Neuronal stem cell (in vitro differentiated cells): ENCODE data around the gene HGFAC.
A peak's percentile ranks its signal among the peaks of the same experiment; 100 is the strongest.

ENCODE experiments used
- DNase-seq: peaks from one replicate; pipeline ENCODE4 v3.0.0-alpha.2; 2013; ENCODE audit warnings: low spot score
- H2AFZ ChIP-seq: one replicate; pipeline ENCODE4 v1.6.1; 2013; ENCODE audit warnings: mild to moderate bottlenecking, low read length, inconsistent platforms
- H2AK5ac ChIP-seq: 2 replicates; pipeline ENCODE4 v1.6.1; 2013; ENCODE audit warnings: low read depth, mild to moderate bottlenecking, inconsistent platforms, low read length, moderate library complexity, mixed read lengths
- H2BK120ac ChIP-seq: 2 replicates; pipeline ENCODE4 v1.6.1; 2013; ENCODE audit warnings: low read depth, mild to moderate bottlenecking, inconsistent platforms, low read length, moderate library complexity, mixed read lengths
- H2BK12ac ChIP-seq: one replicate; pipeline ENCODE4 v1.6.1; 2013; ENCODE audit warnings: low read length, inconsistent platforms
- H2BK15ac ChIP-seq: 2 replicates; pipeline ENCODE4 v1.6.1; 2013; ENCODE audit warnings: mild to moderate bottlenecking, low read length, inconsistent platforms, mixed read lengths
- H2BK5ac ChIP-seq: one replicate; pipeline ENCODE4 v1.6.1; 2013; ENCODE audit warnings: inconsistent platforms, mild to moderate bottlenecking, low read length, moderate library complexity
- H3K14ac ChIP-seq: one replicate; pipeline ENCODE4 v1.6.1; 2013; ENCODE audit warnings: low read length, inconsistent platforms
- H3K18ac ChIP-seq: 2 replicates; pipeline ENCODE4 v1.6.1; 2013; ENCODE audit warnings: low read length, inconsistent platforms
- H3K23ac ChIP-seq: 2 replicates; pipeline ENCODE4 v1.6.1; 2013; ENCODE audit warnings: low read depth, mild to moderate bottlenecking, mixed read lengths, low read length, inconsistent platforms; ENCODE audit not compliant: poor library complexity
- H3K27ac ChIP-seq: replicated peaks from 3 replicates; pipeline ENCODE4 v1.5.1; 2013; ENCODE audit warnings: low read length, inconsistent platforms
- H3K27me3 ChIP-seq, 3 experiments: 2 replicates each; pipeline ENCODE4 v1.6.1; 2013; ENCODE audit warnings: low read length in 3 of 3, mild to moderate bottlenecking in 2 of 3, inconsistent platforms in 1 of 3, low read depth in 1 of 3, mixed read lengths in 1 of 3, moderate library complexity in 1 of 3; ENCODE audit not compliant: control insufficient read depth in 3 of 3, insufficient read depth in 3 of 3
- H3K36me3 ChIP-seq, 2 donors: replicated peaks in 1 of 2; 2 replicates each; pipeline ENCODE4 v1.6.1; 2013; ENCODE audit warnings: low read length in 2 of 2; ENCODE audit not compliant: control insufficient read depth in 2 of 2, insufficient read depth in 2 of 2
- H3K4ac ChIP-seq: 2 replicates; pipeline ENCODE4 v1.6.1; 2013; ENCODE audit warnings: inconsistent platforms, mild to moderate bottlenecking, low read length, moderate library complexity
- H3K4me1 ChIP-seq, 2 donors: 1 replicate in 1 of 2; 2 replicates in 1 of 2; pipeline ENCODE4 v1.6.1; 2013; ENCODE audit warnings: low read length in 2 of 2, low read depth in 1 of 2; ENCODE audit not compliant: control insufficient read depth in 2 of 2, insufficient read depth in 1 of 2
- H3K4me2 ChIP-seq: one replicate; pipeline ENCODE4 v1.6.1; 2013; ENCODE audit warnings: mild to moderate bottlenecking, low read length, inconsistent platforms; ENCODE audit not compliant: insufficient read depth, poor library complexity, severe bottlenecking
- H3K4me3 ChIP-seq, 2 donors: 2 replicates each; pipeline ENCODE4 v1.5.1; 2013; ENCODE audit warnings: low read length in 2 of 2, mild to moderate bottlenecking in 2 of 2, inconsistent platforms in 1 of 2, moderate library complexity in 1 of 2
- H3K79me1 ChIP-seq: one replicate; pipeline ENCODE4 v1.6.1; 2013; ENCODE audit warnings: low read depth, mild to moderate bottlenecking, inconsistent platforms, low read length, moderate library complexity
- H3K9ac ChIP-seq: one replicate; pipeline ENCODE4 v1.6.1; 2013; ENCODE audit warnings: mild to moderate bottlenecking, low read depth, low read length, inconsistent platforms; ENCODE audit not compliant: poor library complexity
- H3K9me3 ChIP-seq, 2 donors: replicated peaks in 1 of 2; 2 replicates each; pipeline versions ENCODE3 to v1.6.1; 2013; ENCODE audit warnings: low read length in 2 of 2, mild to moderate bottlenecking in 2 of 2, inconsistent platforms in 1 of 2, low read depth in 1 of 2, mixed read lengths in 1 of 2, moderate library complexity in 1 of 2; ENCODE audit not compliant: control insufficient read depth in 2 of 2, insufficient read depth in 1 of 2
- H4K8ac ChIP-seq: one replicate; pipeline ENCODE4 v1.6.1; 2013; ENCODE audit warnings: low read depth, mild to moderate bottlenecking, inconsistent platforms, low read length, moderate library complexity
- H4K91ac ChIP-seq: one replicate; pipeline ENCODE4 v1.6.1; 2013; ENCODE audit warnings: low read length, low read depth, mild to moderate bottlenecking, inconsistent platforms; ENCODE audit not compliant: poor library complexity
- WGBS, 2 donors: extraction: QIAGEN DNeasy Blood & Tissue Kit; methylation state at CpG; one replicate each; pipeline ENCODE4 v1.1.7; 2013; ENCODE audit warnings: missing lambda C conversion rate in 2 of 2, mixed read lengths in 1 of 2; ENCODE audit not compliant: insufficient read length in 2 of 2, insufficient replicate concordance in 1 of 2; ENCODE audit errors: extremely low coverage in 2 of 2; 5-methylcytosine and 5-hydroxymethylcytosine counted together

Gene HGFAC

GRCh38 chr4:3437998-3438846 is 3.5 kb upstream of the HGFAC start:
- H3K23ac ChIP-seq: peak overlapping the region; percentile 55
- WGBS, 2 donors: no CpG with 5 or more reads among the region's 28 CpGs
- H3K27me3 ChIP-seq: no peaks in the 10 kb centered on the region
- H2BK5ac ChIP-seq: peak overlapping the region; percentile 48
- H3K4me3 ChIP-seq: no peak overlapping the region
- H2AK5ac ChIP-seq: no peak overlapping the region
- H3K18ac ChIP-seq: peak overlapping the region; percentile 48
- H3K36me3 ChIP-seq: no peaks in the 10 kb centered on the region
- no peak overlapping the region for H3K9ac ChIP-seq
- no peak overlapping the region for H2AFZ ChIP-seq
- H4K91ac ChIP-seq: no peak overlapping the region
- no peak overlapping the region for H2BK15ac ChIP-seq
- H3K14ac ChIP-seq: peak overlapping the region; percentile 82
- no peak overlapping the region for H2BK12ac ChIP-seq
- H3K79me1 ChIP-seq: peaks cover 2% of the 10 kb centered on the region
- peak overlapping the region; percentile 92 for H4K8ac ChIP-seq
- H3K9me3 ChIP-seq: peaks cover 0 to 2% of the 10 kb centered on the region in 2 donors
- H3K4ac ChIP-seq: no peak overlapping the region
- peaks cover 4 to 10% of the 10 kb centered on the region in 2 donors for H3K4me1 ChIP-seq
- no peak overlapping the region for H3K27ac ChIP-seq
- DNase-seq: no peak
- H3K4me2 ChIP-seq: no peak overlapping the region
- H2BK120ac ChIP-seq: peak overlapping the region; percentile 31

GRCh38 chr4:3438847-3439180 is 3.0 kb upstream of the HGFAC start:
- Histone ChIP-seq H2BK15ac (no peak overlapping the region), H2AK5ac (no peak overlapping the region), H3K18ac (no peak overlapping the region), H3K9ac (no peak overlapping the region), H3K36me3 (no peaks in the 10 kb centered on the region), H2BK12ac (no peak overlapping the region), H4K91ac (no peak overlapping the region), H3K27ac (no peak overlapping the region), H3K27me3 (no peaks in the 10 kb centered on the region), H4K8ac (no peak overlapping the region), H3K4me2 (no peak overlapping the region), H3K4me1 (peaks cover 4 to 10% of the 10 kb centered on the region in 2 donors), H3K14ac (no peak overlapping the region), H3K23ac (peak overlapping the region; percentile 55), H2BK5ac (no peak overlapping the region), H3K9me3 (peaks cover 0 to 2% of the 10 kb centered on the region in 2 donors), H3K4me3 (no peak overlapping the region), H3K4ac (no peak overlapping the region), H2AFZ (no peak overlapping the region), H3K79me1 (no peaks in the 10 kb centered on the region), H2BK120ac (no peak overlapping the region)
- DNase-seq: no peak
- WGBS, 2 donors: no CpG with 5 or more reads among the region's 10 CpGs

- WGBS, 2 donors: no CpG with 5 or more reads among the region's 16 CpGs
- Histone ChIP-seq H3K23ac (no peak overlapping the region), H3K79me1 (no peaks in the 10 kb centered on the region), H3K4me3 (no peak overlapping the region), H3K9me3 (peaks cover 0 to 2% of the 10 kb centered on the region in 2 donors), H3K36me3 (no peaks in the 10 kb centered on the region), H3K4ac (no peak overlapping the region), H2BK15ac (no peak overlapping the region), H4K8ac (peak overlapping the region; percentile 82), H3K27me3 (no peaks in the 10 kb centered on the region), H2BK120ac (peak overlapping the region; percentile 18), H4K91ac (no peak overlapping the region), H3K14ac (peak overlapping the region; percentile 56), H2BK5ac (no peak overlapping the region), H3K4me1 (peaks cover 4 to 8% of the 10 kb centered on the region in 2 donors), H3K27ac (no peak overlapping the region), H3K9ac (peak overlapping the region; percentile 44), H2AFZ (no peak overlapping the region), H3K4me2 (no peak overlapping the region), H2AK5ac (no peak overlapping the region), H3K18ac (peak overlapping the region; percentile 71), H2BK12ac (no peak overlapping the region)
- no peak for DNase-seq
These were observed 2.4 kb upstream of the HGFAC start for GRCh38 chr4:3439391-3439790.

- Histone ChIP-seq H4K91ac (no peak overlapping the region), H2AK5ac (peak overlapping the region; percentile 35), H3K18ac (peak overlapping the region; percentile 27), H2BK5ac (no peak overlapping the region), H2BK120ac (no peak overlapping the region), H3K9me3 (peaks cover 0 to 2% of the 10 kb centered on the region in 2 donors), H3K4me1 (peaks cover 2% of the 10 kb centered on the region in 2 donors), H3K79me1 (no peaks in the 10 kb centered on the region), H2AFZ (no peak overlapping the region), H4K8ac (no peak overlapping the region), H3K4me2 (no peak overlapping the region), H3K4me3 (no peak overlapping the region), H3K4ac (no peak overlapping the region), H2BK12ac (no peak overlapping the region), H2BK15ac (no peak overlapping the region), H3K27ac (no peak overlapping the region), H3K9ac (no peak overlapping the region), H3K36me3 (no peaks in the 10 kb centered on the region), H3K23ac (no peak overlapping the region), H3K27me3 (no peaks in the 10 kb centered on the region), H3K14ac (no peak overlapping the region)
- WGBS, 2 donors: no CpG with 5 or more reads among the region's 7 CpGs
- no peak for DNase-seq
These were observed 1.8 kb upstream of the HGFAC start for GRCh38 chr4:3440011-3440410.
